Esophagus muscularis mucosa (tissue), 4 donors: ENCODE results near the gene CDK5R2. TPM values are rescaled to one million over a fixed set of nuclear protein-coding genes. Genes with fewer than 3 reads are reported as not detected.
A peak's percentile ranks its signal among the peaks of the same experiment; 100 is the strongest.

Experiments used
- DNase-seq: peaks from one replicate; pipeline ENCODE4 v3.0.0-alpha.2; 2017; ENCODE audit errors: extremely low spot score
- H3K27ac ChIP-seq, 4 donors: fragments of 200-600 bp; sonication (generic); replicated peaks in 1 of 4; 1 replicate in 3 of 4; 2 replicates in 1 of 4; pipeline ENCODE4 v1.5.1; 2016 to 2019; ENCODE audit warnings: mild to moderate bottlenecking in 1 of 4
- H3K27me3 ChIP-seq, 4 donors: fragments of 200-600 bp; sonication (generic); one replicate each; pipeline versions ENCODE4 v1.5.1 to v1.6.0; 2016 to 2019
- H3K36me3 ChIP-seq, 4 donors: fragments of 200-600 bp; sonication (generic); one replicate each; pipeline ENCODE4 v1.5.1; 2016 to 2019
- H3K4me1 ChIP-seq, 4 donors: fragments of 200-600 bp; sonication (generic); one replicate each; pipeline ENCODE4 v1.5.1; 2016 to 2019
- H3K4me3 ChIP-seq, 4 donors: fragments of 200-600 bp; sonication (generic); 1 replicate in 2 of 4; 2 replicates in 2 of 4; pipeline ENCODE4 v1.5.1; 2016 to 2019; ENCODE audit warnings: mild to moderate bottlenecking in 4 of 4, moderate library complexity in 1 of 4
- H3K9me3 ChIP-seq, 4 donors: fragments of 200-600 bp; sonication (generic); 1 replicate in 3 of 4; 2 replicates in 1 of 4; pipeline ENCODE4 v1.5.1; 2016 to 2019
- EP300 ChIP-seq: sonication (generic); formaldehyde crosslinking; IDR thresholded peaks from one replicate; pipeline ENCODE4 v1.6.1; 2017; ENCODE audit warnings: antibody characterized with exemption
- POLR2A ChIP-seq: fragments of 450-650 bp; IDR thresholded peaks from one replicate; pipeline ENCODE4 v1.6.1; 2017; ENCODE audit warnings: antibody characterized with exemption, moderate library complexity, mild to moderate bottlenecking, low read depth
- POLR2AphosphoS5 ChIP-seq, 2 donors: sonication (generic); formaldehyde crosslinking; IDR thresholded peaks; one replicate each; pipeline ENCODE4 v1.6.1; 2017; ENCODE audit warnings: antibody characterized with exemption in 2 of 2
- WGBS: methylation state at CpG from one replicate; pipeline ENCODE4 v1.1.5; 2018; 5-methylcytosine and 5-hydroxymethylcytosine counted together
- intact Hi-C: fragments of 100-400 bp; cut with DNase I; formaldehyde crosslinking; loops from one replicate; pipeline ENCODE4 v1.15.1; 2023
- total RNA-seq, 4 donors: library from RNA; depleted of rRNA; stranded (reverse); fragments of >200 nt; gene quantifications; one replicate each; pipeline versions ENCODE4 v1.1.0 to v1.2.1, GENCODE V29; 2016
- TF ChIP-seq, protein P1 (sequence below), 3 experiments: fragments of 200-600 bp in 2 of 3; fragments of 450-650 bp in 1 of 3; sonication (generic) in 2 of 3; IDR thresholded peaks; one replicate each; pipeline ENCODE4 v1.5.1; 2017 to 2019; ENCODE audit warnings: antibody characterized with exemption in 3 of 3, mild to moderate bottlenecking in 2 of 3, moderate library complexity in 1 of 3

CDK5R2 gene
- under 1 TPM in 3 of 4 donors, not detected in 1; under 0.01 to 0.52 (median 0.33) TPM for total RNA-seq

DNA sequence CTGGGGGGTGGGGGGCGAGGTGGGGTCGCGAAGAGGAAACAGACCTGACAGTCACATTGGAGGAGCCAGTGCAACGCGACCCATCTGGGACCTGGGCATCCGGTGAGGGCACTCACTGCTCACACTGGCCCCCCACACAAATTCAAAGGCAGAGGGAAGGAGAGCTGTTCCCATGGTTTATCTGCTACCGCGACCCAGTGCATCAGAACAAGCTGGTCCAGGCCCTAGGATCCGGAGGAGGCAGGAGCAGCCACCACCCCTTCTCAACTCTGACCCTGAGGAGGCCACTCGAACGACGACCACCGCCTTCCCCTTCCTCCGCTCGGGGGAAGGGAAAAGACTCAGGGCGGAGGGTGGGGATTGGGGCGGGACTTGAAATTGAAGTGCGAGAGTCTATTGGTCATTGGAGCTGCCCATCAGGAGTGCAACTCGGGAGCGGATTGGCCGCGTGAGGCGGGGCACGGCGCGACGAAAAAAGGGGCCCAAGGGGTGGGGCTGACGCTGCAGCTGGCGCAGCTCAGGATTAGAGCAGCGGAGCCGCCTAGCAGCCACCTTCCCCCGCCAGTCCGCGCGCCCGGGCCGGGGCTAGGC is at the start of gene CDK5R2:
TSS of gene CDK5R2 (plus strand) at position 526 of the 591 bp plus-strand sequence. CDS start 155 bp downstream, outside the sequence.
- WGBS = 0% methylated on average over 13 of the region's 37 CpGs
- Histone ChIP-seq H3K27ac (no peak within 1 kb of the TSS), H3K27me3 (peaks cover 0 to 98% (median 52%) of the 10 kb centered on the region in 4 donors), H3K36me3 (no peaks in the 10 kb centered on the region), H3K4me1 (peaks cover 0 to 46% (median 33%) of the 10 kb centered on the region in 4 donors), H3K9me3 (no peaks in the 10 kb centered on the region), H3K4me3 (peak within 1 kb of the TSS; percentile 44 to 54 (median 48))
- TF ChIP-seq, protein P1, sequence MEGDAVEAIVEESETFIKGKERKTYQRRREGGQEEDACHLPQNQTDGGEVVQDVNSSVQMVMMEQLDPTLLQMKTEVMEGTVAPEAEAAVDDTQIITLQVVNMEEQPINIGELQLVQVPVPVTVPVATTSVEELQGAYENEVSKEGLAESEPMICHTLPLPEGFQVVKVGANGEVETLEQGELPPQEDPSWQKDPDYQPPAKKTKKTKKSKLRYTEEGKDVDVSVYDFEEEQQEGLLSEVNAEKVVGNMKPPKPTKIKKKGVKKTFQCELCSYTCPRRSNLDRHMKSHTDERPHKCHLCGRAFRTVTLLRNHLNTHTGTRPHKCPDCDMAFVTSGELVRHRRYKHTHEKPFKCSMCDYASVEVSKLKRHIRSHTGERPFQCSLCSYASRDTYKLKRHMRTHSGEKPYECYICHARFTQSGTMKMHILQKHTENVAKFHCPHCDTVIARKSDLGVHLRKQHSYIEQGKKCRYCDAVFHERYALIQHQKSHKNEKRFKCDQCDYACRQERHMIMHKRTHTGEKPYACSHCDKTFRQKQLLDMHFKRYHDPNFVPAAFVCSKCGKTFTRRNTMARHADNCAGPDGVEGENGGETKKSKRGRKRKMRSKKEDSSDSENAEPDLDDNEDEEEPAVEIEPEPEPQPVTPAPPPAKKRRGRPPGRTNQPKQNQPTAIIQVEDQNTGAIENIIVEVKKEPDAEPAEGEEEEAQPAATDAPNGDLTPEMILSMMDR (IDR thresholded peaks at IDR 0.05) = no peak
- no peak for TF ChIP-seq POLR2AphosphoS5 (IDR thresholded peaks at IDR 0.05)
- no peak for TF ChIP-seq EP300
- no peak for TF ChIP-seq POLR2A
- intact Hi-C loops = no loop called here
- DNase-seq = no peak

GRCh38 chr2:218910741-218911140 is 48.7 kb upstream of the CDK5R2 start:
- intact Hi-C loops = no loop called here
- no peak for DNase-seq
- no peak overlapping the region for H3K4me3 ChIP-seq
- H3K9me3 ChIP-seq = no peaks in the 10 kb centered on the region
- H3K4me1 ChIP-seq = peaks cover 8 to 14% (median 13%) of the 10 kb centered on the region in 4 donors
- H3K36me3 ChIP-seq = no peaks in the 10 kb centered on the region
- 90% methylated on average over 6 of the region's 6 CpGs for WGBS
- no peak overlapping the region for H3K27ac ChIP-seq
- peaks cover 0 to 3% (median 0%) of the 10 kb centered on the region in 4 donors for H3K27me3 ChIP-seq
- TF ChIP-seq POLR2A (no peak), POLR2AphosphoS5 (IDR thresholded peaks at IDR 0.05) (no peak), EP300 (no peak)
- TF ChIP-seq, protein P1 (IDR thresholded peaks at IDR 0.05) = no peak

DNA sequence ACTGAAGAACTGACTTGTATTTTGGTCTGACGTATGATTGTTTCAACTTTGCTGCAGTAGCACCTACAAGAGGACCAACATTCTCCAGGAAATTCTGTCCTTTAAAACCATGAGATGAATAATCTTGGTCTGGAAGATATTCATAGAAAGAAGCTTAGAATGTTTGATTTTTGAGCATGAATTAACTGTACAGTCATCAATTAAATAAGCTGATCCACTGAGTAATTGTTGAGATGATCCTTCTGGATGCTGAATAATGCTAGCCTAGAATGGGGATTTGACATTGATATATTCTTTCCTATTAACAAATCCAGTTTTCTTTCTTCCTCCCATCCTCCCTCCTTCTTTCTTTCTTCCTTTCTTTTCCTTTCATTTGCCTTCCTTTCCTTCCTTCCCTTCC is 39.0 kb upstream of the CDK5R2 start:
- Histone ChIP-seq H3K27ac (no peak overlapping the region), H3K4me3 (no peak overlapping the region), H3K9me3 (no peaks in the 10 kb centered on the region), H3K27me3 (peaks cover 0 to 60% (median 2%) of the 10 kb centered on the region in 4 donors), H3K36me3 (no peaks in the 10 kb centered on the region), H3K4me1 (no peaks in the 10 kb centered on the region)
- intact Hi-C loops = no loop called here
- TF ChIP-seq EP300 = no peak
- no peak for DNase-seq
- 86% methylated on average over 1 of the region's 1 CpG for WGBS

- no peak overlapping the region for H3K27ac ChIP-seq
- no peaks in the 10 kb centered on the region for H3K9me3 ChIP-seq
- H3K4me1 ChIP-seq = no peaks in the 10 kb centered on the region
- no peak overlapping the region for H3K4me3 ChIP-seq
- H3K27me3 ChIP-seq = peaks cover 0 to 63% (median 2%) of the 10 kb centered on the region in 4 donors
- DNase-seq = no peak
- no peaks in the 10 kb centered on the region for H3K36me3 ChIP-seq
- TF ChIP-seq EP300 = no peak
- TF ChIP-seq POLR2A = no peak
- no peak for TF ChIP-seq POLR2AphosphoS5 (IDR thresholded peaks at IDR 0.05)
- TF ChIP-seq, protein P1 (IDR thresholded peaks at IDR 0.05) = no peak
- intact Hi-C loops = no loop called here
- WGBS = 74% methylated on average over 2 of the region's 2 CpGs
Observed at GRCh38 chr2:218924757-218925156, 34.7 kb upstream of the CDK5R2 start.

GRCh38 chr2:218925434-218925833 is 34.0 kb upstream of the CDK5R2 start:
- intact Hi-C loops = no loop called here
- TF ChIP-seq EP300 (no peak), POLR2A (no peak), POLR2AphosphoS5 (IDR thresholded peaks at IDR 0.05) (no peak)
- TF ChIP-seq, protein P1 (IDR thresholded peaks at IDR 0.05) = no peak
- 63% methylated on average over 2 of the region's 2 CpGs for WGBS
- Histone ChIP-seq H3K27me3 (peaks cover 0 to 63% (median 2%) of the 10 kb centered on the region in 4 donors), H3K4me3 (no peak overlapping the region), H3K9me3 (no peaks in the 10 kb centered on the region), H3K4me1 (no peaks in the 10 kb centered on the region), H3K27ac (no peak overlapping the region), H3K36me3 (no peaks in the 10 kb centered on the region)
- DNase-seq = no peak
